ENCODE measurements around the gene INPP4B. TPM values are rescaled to one million over a fixed set of nuclear protein-coding genes. Genes with fewer than 3 reads are reported as not detected.

INPP4B gene
- total and polyA plus RNA-seq, 2 of the 4 experiments (the other 2 are of a cell fraction), result 1.8 to 14.0 TPM

DNA sequence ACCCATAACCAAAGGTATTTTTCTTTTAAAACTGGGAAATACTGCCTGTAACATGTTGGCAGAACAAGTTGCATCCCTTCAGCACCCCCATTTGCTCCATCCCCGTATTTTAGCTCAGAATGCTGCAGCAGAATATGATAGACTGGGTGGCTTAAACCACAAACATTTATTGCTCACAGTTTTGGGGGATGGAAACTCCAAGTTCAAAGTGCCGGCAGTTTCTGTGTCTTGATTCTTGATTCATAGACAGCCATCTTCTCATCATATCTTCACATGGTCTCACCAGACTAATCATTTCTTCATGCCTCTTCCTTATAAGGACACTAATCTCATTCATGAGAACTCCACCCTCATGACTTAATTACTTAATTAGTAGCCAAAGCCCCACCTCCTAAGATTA lies 10.5 kb upstream of the INPP4B start:
- Histone ChIP-seq H3K18ac (ENCODE audit: low read depth, low read length) (no peak overlapping the region), H2AK9ac (replicated peaks; ENCODE audit: low read depth, low read length, poor library complexity) (no peak overlapping the region), H3K4ac (ENCODE audit: low read depth, low read length) (no peak overlapping the region), H3K4me2 (ENCODE audit: low read depth, low read length) (no peak overlapping the region), H3K27ac (ENCODE audit: insufficient read depth, low read length) (no peak overlapping the region), H3K56ac (ENCODE audit: extremely low read depth, insufficient read depth, low read length) (no peak overlapping the region), H3K4me3 (ENCODE audit: insufficient read depth, low read depth, low read length) (no peak overlapping the region), H4K91ac (ENCODE audit: insufficient read depth, low read depth, low read length) (no peak overlapping the region), H3K9ac (ENCODE audit: low read depth, low read length) (no peak overlapping the region), H2AFZ (replicated peaks; ENCODE audit: low read length, poor library complexity) (no peak overlapping the region), H2BK15ac (ENCODE audit: low read depth, low read length) (no peak overlapping the region), H3K9me1 (ENCODE audit: insufficient read depth, low read length) (no peaks in the 10 kb centered on the region), H2BK5ac (ENCODE audit: low read depth, low read length, poor library complexity, severe bottlenecking) (no peak overlapping the region), H3K36me3 (ENCODE audit: control insufficient read depth, insufficient read depth, low read length) (no peaks in the 10 kb centered on the region), H3K9me3 (ENCODE audit: control insufficient read depth, insufficient read depth, low read length) (no peaks in the 10 kb centered on the region), H3K14ac (replicated peaks; ENCODE audit: low read depth, low read length) (no peak overlapping the region), H4K8ac (ENCODE audit: low read depth in 2 of 2, low read length in 2 of 2) (no peak overlapping the region), H2BK120ac (ENCODE audit: low read depth, low read length) (no peak overlapping the region), H2BK20ac (ENCODE audit: low read depth, low read length) (no peak overlapping the region), H3K27me3 (ENCODE audit: control insufficient read depth, insufficient read depth, low read length) (no peaks in the 10 kb centered on the region), H2AK5ac (ENCODE audit: low read depth, low read length) (no peak overlapping the region), H4K5ac (ENCODE audit: low read depth, low read length) (no peak overlapping the region), H4K20me1 (ENCODE audit: insufficient read depth, low read length) (no peaks in the 10 kb centered on the region), H3K4me1 (ENCODE audit: control insufficient read depth, insufficient read depth, low read length) (peaks cover 7% of the 10 kb centered on the region), H3K23ac (ENCODE audit: low read depth, low read length) (no peak overlapping the region), H3K79me1 (ENCODE audit: low read depth in 1 of 2, low read length in 2 of 2) (no peaks in the 10 kb centered on the region)
- TF ChIP-seq SMC3 (IDR thresholded peaks at IDR 0.05; ENCODE audit: low read depth, low read length) (no peak), RCOR1 (IDR thresholded peaks at IDR 0.05; ENCODE audit: insufficient replicate concordance, low read length) (no peak), ELK1 (IDR thresholded peaks at IDR 0.05; ENCODE audit: borderline replicate concordance, low read depth, low read length) (no peak), CEBPB (IDR thresholded peaks at IDR 0.05; ENCODE audit: low read depth, low read length) (no peak)
- in situ Hi-C loops (cut with MboI; ENCODE audit: low sequenced_read_pairs) (no loop called here), intact Hi-C loops (cut with micrococcal nuclease) (no loop called here), dilution Hi-C loops (cut with HindIII; ENCODE audit: low sequenced_read_pairs, unreplicated experiment) (no loop called here)
- ATAC-seq (ENCODE audit: low read depth) (no peak), DNase-seq (no peak)
- WGBS, 2 experiments (ENCODE audit: extremely low coverage in 2 of 2, insufficient read length in 1 of 2), result no CpG with 5 or more reads among the region's 2 CpGs
- CTCF ChIA-PET, result no interaction called here
- POLR2A ChIA-PET (ENCODE audit: unreplicated experiment), result no interaction called here
- BruUV-seq (replicated peaks), result no TSS peak
